LNCaP clone FGC (cell line): ENCODE data around the gene KIFC1.

ENCODE experiments used
- DNase-seq: peaks from one replicate; pipeline ENCODE4 v3.0.0-alpha.2; 2011; ENCODE audit warnings: low read depth
- H3K4me3 ChIP-seq: 2 replicates; pipeline ENCODE4 v1.5.1; 2011; ENCODE audit warnings: mild to moderate bottlenecking, low read depth, low read length, control low read depth
- CTCF ChIP-seq: IDR thresholded peaks from 2 replicates; pipeline ENCODE4 v1.5.1; 2012; ENCODE audit warnings: mild to moderate bottlenecking; ENCODE audit not compliant: control insufficient read depth, insufficient read depth; ENCODE audit errors: extremely low read depth

Gene KIFC1

DNA sequence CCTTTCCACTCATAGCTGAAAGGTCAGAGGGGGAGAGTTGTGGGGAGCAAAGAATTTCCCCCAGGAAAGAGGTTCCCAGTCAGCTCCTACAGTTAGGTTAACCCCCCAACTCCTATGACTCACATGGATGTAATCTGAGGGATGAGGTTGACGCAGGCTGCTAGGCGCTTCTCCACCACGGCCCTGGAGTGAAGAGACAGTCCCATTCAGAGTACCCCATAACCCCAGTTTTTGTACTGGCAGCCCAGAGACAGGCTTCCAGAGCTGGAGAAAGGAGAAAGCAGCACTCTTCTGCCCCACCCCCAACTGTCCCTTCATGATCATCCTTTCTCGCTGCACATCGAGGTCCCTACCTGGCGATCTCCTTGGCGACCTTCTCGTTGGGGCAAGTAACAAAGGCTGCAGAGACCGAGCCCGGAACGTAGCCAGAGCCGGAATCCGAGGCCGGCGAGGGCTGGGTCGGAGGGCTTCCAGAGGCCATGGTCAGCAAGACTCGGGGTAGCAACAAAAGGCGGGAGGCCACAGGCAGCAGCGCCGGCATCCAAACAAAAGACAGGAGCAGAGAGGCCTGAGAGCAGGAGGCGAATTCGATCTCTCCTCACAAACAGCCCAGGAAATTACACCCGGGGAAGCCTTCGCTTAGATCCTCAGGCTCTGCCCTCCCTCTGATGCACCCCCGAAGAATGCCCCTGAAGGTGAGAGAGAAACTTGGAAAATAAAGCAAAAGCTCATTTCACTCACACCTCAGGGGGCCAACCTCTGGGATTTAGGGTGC, 25.7 kb downstream of the KIFC1 start:
- H3K4me3 ChIP-seq = peak overlapping the region; percentile 99
- no peak for DNase-seq

GRCh38 chr6:33417903-33418689, 26.5 kb downstream of the KIFC1 start, which contains the start of gene CUTA:
CUTA (minus strand) TSS chr6:33418107; CDS start chr6:33418000, 107 bp downstream.
- H3K4me3 ChIP-seq = peak within 1 kb of the TSS; percentile 99
- TF ChIP-seq CTCF = peak; percentile 42

More for the DNA sequence above, 25.7 kb downstream of the KIFC1 start:
- no peak for TF ChIP-seq CTCF

DNA sequence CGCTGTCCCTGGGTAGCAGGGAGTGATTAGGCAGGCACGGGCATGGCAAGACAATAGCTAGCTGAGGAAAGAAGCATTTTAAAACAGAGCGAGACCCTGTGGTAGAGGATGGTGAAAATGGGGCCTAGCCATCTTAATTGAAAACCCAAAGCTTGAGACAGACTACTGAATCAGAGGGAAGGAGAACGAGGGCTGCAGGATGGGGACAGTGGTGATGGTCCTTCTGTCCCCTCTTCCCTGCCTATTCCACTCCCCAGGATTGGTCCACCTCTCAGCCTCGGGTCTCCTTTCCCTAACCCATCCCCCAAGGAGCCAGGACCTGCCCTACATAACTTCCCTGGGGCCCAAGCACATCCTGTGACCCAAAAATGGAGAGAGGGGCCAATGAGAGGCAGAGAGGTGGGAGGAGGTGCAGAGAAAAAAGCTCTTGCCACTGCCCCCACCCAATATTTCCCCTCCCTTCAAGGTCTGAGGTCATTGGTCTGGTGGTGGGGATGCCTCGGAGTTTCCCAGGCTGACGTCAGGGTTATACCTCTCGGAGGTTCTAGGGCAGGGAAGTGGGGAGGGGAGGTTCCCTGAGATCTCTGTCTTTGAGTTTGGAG, 27.2 kb downstream of the KIFC1 start:
- no peak for DNase-seq
- TF ChIP-seq CTCF = no peak
- peak overlapping the region; percentile 99 for H3K4me3 ChIP-seq

More at GRCh38 chr6:33417903-33418689, 26.5 kb downstream of the KIFC1 start, which contains the start of gene CUTA:
- peak; percentile 99 for DNase-seq

DNA sequence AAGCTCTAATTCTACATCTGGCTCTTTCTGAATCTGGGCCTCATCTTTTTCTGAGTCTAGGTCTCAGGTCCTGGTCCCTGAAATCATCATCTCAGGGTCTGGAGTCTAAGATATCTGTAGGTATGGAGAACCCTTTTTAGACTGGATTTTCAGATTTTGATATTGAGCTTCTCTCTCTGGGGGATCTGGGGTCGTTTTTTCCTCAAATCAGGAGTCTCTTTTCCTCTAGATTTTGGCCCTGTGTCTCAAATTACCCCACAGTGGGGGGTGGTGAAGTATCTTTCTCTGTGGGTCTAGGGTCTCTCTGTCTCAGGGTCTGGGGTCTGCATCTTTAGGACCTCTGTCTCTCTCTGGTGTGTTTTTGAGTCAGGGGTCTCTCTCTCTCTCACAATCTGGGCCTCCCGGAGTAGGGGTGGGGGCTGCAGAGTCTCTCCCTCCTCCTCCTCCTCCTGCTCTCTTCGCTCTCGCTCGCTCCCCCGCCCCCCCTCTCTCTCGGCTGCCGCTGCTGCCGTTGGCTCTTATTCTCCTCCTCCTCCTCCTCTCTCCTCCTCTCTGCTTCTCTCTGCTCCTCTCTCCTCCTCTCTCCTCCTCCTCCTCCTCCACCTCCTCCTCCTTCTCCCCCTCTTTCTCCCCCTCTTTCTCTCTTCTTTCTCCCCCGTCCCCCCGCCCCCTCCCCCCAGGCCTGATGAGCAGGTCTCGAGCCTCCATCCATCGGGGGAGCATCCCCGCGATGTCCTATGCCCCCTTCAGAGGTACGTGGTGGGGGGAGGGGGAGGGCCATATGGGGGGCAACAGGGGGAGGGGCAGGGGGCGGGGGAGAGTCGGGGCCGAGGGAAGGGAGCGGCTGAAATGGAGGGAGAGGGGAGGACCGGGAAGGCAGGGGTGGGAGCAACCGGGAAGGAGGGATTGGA, 28.2 kb downstream of the KIFC1 start, which contains the start of gene SYNGAP1:
Gene SYNGAP1, plus strand, starts transcription at position 486 of the 911 bp plus-strand sequence. Its CDS starts 200 bp downstream, at position 686.
- H3K4me3 ChIP-seq = no peak within 1 kb of the TSS
- no peak for DNase-seq
- TF ChIP-seq CTCF = no peak

GRCh38 chr6:33420491-33421343, 29.1 kb downstream of the KIFC1 start:
- no peak for TF ChIP-seq CTCF
- DNase-seq = no peak
- H3K4me3 ChIP-seq = no peak overlapping the region
